Measurements from ENCODE around the gene CAMK2N1.

DNA sequence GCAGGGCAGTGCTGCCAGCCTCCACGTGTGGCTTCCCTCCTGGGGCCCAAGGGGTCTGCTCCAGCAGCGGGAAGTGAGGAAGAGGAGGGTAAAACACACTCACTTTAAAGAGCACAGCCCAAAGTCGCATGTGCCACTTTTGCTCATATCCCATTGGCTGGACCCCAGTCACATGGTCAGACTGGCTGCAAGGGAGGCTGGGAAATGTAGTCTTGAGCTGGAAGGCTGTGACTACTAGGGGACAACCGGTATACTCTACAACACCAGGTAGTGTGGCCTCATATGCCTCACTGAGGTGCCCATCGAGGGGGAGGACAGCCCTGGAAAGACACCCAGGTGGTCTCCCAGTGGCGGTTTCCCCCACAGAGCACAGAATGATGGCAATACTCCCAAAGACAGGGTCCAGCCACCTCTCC lies 45.2 kb downstream of the CAMK2N1 start:
- TF ChIP-seq, protein P1, sequence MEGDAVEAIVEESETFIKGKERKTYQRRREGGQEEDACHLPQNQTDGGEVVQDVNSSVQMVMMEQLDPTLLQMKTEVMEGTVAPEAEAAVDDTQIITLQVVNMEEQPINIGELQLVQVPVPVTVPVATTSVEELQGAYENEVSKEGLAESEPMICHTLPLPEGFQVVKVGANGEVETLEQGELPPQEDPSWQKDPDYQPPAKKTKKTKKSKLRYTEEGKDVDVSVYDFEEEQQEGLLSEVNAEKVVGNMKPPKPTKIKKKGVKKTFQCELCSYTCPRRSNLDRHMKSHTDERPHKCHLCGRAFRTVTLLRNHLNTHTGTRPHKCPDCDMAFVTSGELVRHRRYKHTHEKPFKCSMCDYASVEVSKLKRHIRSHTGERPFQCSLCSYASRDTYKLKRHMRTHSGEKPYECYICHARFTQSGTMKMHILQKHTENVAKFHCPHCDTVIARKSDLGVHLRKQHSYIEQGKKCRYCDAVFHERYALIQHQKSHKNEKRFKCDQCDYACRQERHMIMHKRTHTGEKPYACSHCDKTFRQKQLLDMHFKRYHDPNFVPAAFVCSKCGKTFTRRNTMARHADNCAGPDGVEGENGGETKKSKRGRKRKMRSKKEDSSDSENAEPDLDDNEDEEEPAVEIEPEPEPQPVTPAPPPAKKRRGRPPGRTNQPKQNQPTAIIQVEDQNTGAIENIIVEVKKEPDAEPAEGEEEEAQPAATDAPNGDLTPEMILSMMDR (IDR thresholded peaks at IDR 0.05; ENCODE audit: low read length) = no peak
- TF ChIP-seq EZH2 (IDR thresholded peaks at IDR 0.05; ENCODE audit: borderline replicate concordance, low read length) = no peak

Measured in OCI-LY1 (cell line).